Lower leg skin (tissue), 4 donors: ENCODE results near the gene SMG9. TPM values are rescaled to one million over a fixed set of nuclear protein-coding genes. Genes with fewer than 3 reads are reported as not detected.

Experiments
- DNase-seq, 2 donors: peaks; one replicate each; pipeline ENCODE4 v3.0.0-alpha.2; 2019; ENCODE audit warnings: low spot score in 2 of 2
- H3K4me3 ChIP-seq: fragments of 200-600 bp; sonication (generic); 2 replicates; pipeline ENCODE4 v1.5.1; 2017; ENCODE audit warnings: mild to moderate bottlenecking, low read depth; ENCODE audit not compliant: poor library complexity, severe bottlenecking
- CTCF ChIP-seq, 3 donors: fragments of 450-650 bp; IDR thresholded peaks; one replicate each; pipeline ENCODE4 v1.5.1; 2016; ENCODE audit warnings: antibody characterized with exemption in 3 of 3, mild to moderate bottlenecking in 3 of 3, moderate library complexity in 2 of 3
- POLR2A ChIP-seq, 2 donors: fragments of 450-650 bp; IDR thresholded peaks; one replicate each; pipeline ENCODE4 v1.6.1; 2016 to 2017; ENCODE audit warnings: antibody characterized with exemption in 2 of 2, mild to moderate bottlenecking in 1 of 2, moderate library complexity in 1 of 2
- WGBS, 2 donors: methylation state at CpG; one replicate each; pipeline ENCODE4 v1.1.5; 2018; 5-methylcytosine and 5-hydroxymethylcytosine counted together
- intact Hi-C: fragments of 100-400 bp; cut with DNase I; formaldehyde crosslinking; loops from one replicate; pipeline ENCODE4 v1.15.0; 2023; ENCODE audit warnings: low total_unique reads
- total RNA-seq, 4 donors: library from RNA; depleted of rRNA; stranded (reverse); fragments of >200 nt; gene quantifications; one replicate each; pipeline ENCODE4 v1.1.0, GENCODE V29; 2016

SMG9 gene
- total RNA-seq, 4 donors from 2014 or later = 18.0 to 27.6 (median 23.5) TPM

- TF ChIP-seq POLR2A (IDR thresholded peaks at IDR 0.05) (no peak), CTCF (IDR thresholded peaks at IDR 0.05) (no peak)
- H3K4me3 ChIP-seq = no peak overlapping the region
- no peak for DNase-seq
- WGBS, 2 donors = 59% methylated on average over 5 of the region's 5 CpGs; no CpG with 5 or more reads in 1 of the 2 donors
- intact Hi-C loops = no loop called here
Measured at GRCh38 chr19:43798026-43798545, 43.3 kb upstream of the SMG9 start.

DNA sequence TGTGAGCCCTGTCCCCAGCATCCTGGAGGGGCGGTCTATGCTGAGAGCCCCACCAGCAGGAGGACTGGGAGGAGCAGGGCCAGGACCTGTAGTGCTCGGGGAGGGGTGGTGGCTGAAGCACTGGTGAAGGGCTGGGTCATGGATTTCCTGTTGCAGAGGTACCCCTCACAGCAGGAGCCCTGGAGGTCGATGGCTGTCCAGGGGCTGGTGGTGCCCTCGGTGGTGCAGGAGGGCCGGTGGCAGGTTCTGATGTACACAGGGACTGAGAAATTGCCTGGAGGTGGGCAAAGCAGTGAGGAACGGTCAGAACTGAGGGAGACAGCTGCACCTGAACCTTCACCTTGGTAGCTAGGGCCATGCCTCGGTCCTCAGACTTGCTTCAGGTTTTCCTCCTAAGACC lies 42.8 kb upstream of the SMG9 start:
- no peak overlapping the region for H3K4me3 ChIP-seq
- WGBS, 2 donors = 82 to 90% methylated on average over 7 of the region's 7 CpGs
- TF ChIP-seq POLR2A (IDR thresholded peaks at IDR 0.05) (no peak), CTCF (IDR thresholded peaks at IDR 0.05) (no peak)
- peak in 1 of 2 donors; percentile 77 for DNase-seq
- intact Hi-C loops = no loop called here

DNA sequence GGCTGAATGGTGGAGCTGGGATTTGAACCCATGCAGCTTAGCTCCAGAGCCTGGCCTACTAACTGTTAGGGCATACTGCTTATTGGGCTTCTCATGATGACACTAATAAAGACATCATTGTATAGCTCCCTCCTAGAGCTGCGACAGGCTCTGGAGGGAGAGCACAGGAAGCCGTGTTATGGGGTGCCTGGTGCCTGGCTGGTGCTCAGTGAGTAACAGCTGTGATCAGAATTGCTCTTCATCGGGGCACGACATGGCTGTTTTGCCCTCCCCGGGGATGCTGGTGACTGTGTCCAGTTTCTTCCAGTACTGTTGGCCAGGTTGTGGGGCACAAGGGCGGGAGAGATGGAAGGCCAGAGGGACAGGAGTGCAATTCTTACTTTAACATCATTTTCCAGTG lies 42.4 kb upstream of the SMG9 start:
- DNase-seq = peak in 1 of 2 donors; percentile 53
- H3K4me3 ChIP-seq = no peak overlapping the region
- no peak for TF ChIP-seq POLR2A (IDR thresholded peaks at IDR 0.05)
- no peak for TF ChIP-seq CTCF (IDR thresholded peaks at IDR 0.05)
- intact Hi-C loops = no loop called here
- 40 to 65% methylated on average over 6 of the region's 6 CpGs for whole genome bisulfite sequencing, 2 donors

GRCh38 chr19:43790587-43790986 lies 35.8 kb upstream of the SMG9 start:
- 38 to 40% methylated on average over 3 of the region's 3 CpGs for WGBS, 2 donors
- H3K4me3 ChIP-seq = no peak overlapping the region
- TF ChIP-seq CTCF (IDR thresholded peaks at IDR 0.05) (no peak), POLR2A (IDR thresholded peaks at IDR 0.05) (no peak)
- DNase-seq = no peak
- intact Hi-C loops = no loop called here

GRCh38 chr19:43789029-43789428 lies 34.3 kb upstream of the SMG9 start:
- H3K4me3 ChIP-seq = no peak overlapping the region
- DNase-seq = no peak
- no peak for TF ChIP-seq CTCF (IDR thresholded peaks at IDR 0.05)
- TF ChIP-seq POLR2A (IDR thresholded peaks at IDR 0.05) = no peak
- 4 to 10% methylated on average over 3 of the region's 3 CpGs for WGBS, 2 donors
- intact Hi-C loops = no loop called here

DNA sequence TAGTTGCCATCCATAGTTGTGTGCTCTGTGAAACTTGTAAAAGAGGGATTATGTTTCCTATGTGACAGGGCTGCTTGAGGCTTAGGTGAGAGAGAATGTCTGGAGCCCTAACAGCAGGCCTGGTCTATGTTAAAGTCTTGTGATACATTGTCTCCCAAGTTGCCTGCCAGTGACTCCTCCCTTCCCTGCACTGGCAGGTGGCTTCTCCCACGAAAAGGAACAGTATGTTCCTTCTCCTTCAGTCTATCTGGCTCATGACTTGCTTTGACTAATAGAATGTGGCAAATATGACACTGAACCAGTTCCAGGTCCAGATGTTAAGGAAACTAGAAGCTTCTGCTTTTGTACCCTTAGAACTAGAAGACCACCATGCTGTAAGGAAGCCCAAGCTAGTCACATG lies 31.9 kb upstream of the SMG9 start:
- TF ChIP-seq CTCF (IDR thresholded peaks at IDR 0.05) = no peak
- TF ChIP-seq POLR2A (IDR thresholded peaks at IDR 0.05) = no peak
- DNase-seq = no peak
- intact Hi-C loops = no loop called here
- no peak overlapping the region for H3K4me3 ChIP-seq
- 20 to 38% methylated on average over 1 of the region's 1 CpG for WGBS, 2 donors
